ENCODE measurements around the gene ACER3.
"Not testable (repeated sequence)": the region's sequence is repeated elsewhere in the genome, so short reads cannot be mapped to it uniquely, and the experiment has no call there.

ACER3 gene

DNA sequence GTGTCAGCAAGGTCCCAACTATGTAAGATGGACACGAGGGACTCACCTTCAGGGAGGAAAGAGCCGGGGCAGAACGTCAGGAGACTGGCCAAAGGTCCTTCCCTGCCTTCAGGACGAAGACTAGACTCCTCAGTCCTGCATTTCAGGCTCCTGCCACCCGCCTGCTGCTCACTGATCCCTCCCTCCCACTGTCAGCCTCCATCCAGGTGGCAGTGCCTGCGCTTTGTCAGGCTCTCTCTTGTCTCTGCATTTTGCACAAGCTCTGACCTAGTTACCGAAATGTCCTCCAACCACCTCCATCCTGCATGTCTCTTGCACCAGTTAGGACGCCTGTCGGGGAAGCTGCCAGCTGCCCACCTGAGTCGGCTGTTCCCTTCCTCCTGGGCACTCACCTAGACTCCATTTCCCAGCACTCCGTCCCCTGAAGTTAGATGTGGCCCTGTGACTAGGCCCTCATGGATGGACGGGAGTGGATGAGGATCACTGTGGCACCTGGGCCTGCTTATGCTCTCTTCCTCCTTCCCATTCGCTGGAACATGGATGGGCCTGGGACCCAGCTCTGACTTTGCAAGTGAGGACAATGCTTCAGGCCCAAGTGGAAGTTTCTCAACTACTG is 181.5 kb downstream of the ACER3 start:
- no peak for DNase-seq

DNA sequence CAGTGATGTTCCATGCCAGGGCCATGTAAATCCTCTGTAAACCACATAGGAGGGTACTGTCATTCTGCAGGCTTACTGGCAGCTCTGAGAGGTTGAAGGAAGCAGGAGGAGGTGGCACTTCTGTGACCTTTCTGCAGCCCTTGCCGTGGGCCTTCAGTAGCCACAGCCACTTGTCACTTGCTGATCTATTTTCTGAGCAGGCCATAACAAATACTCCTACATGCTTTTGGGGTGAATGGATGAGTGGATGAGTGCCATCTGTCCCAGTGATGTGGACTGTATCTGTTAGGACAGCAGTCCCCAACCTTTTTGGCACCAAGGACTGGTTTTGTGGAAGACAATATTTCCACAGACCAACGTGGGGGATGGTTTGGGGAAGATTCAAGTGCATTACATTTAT is 183.6 kb downstream of the ACER3 start:
- no peak for DNase-seq

DNA sequence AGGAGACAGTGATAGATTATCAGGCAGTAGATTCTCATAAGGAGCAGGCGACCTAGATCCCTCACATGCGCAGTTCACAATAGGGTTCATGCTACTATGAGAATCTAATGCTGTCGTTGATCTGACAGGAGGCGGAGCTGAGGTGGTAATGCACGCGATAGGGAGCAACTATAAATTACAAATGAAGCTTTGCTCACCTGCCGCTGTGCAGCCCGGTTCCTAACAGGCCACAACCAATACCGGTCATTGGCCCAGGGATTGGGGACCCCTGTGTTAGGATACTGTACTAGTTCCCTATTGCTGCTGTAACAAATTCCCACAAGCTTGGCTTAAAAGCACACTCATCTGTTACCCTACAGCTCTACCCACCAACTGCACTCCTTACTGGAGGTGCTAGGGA is 184.2 kb downstream of the ACER3 start:
- no peak for DNase-seq

DNA sequence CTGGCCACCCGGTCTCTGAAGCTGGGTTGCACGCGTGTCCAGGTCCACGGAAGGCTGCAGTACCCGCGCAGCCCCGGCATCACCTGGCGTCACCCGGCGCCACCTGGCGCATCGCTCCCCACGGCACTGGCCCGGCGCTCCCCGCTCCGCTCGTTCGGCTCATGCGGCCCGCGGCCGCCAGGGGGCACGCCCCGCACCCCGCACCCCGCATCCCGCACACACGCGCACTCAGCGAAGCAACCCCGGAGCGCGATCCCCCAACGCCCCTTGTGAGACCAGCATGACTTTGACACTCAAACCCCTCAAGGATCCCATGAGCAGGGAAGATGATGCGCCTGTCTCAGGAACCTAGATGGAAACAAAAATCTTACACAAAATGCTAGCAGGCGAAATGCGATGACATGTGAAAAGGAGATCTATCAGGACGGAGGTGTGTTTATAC is 185.4 kb downstream of the ACER3 start:
- no peak for DNase-seq

DNA sequence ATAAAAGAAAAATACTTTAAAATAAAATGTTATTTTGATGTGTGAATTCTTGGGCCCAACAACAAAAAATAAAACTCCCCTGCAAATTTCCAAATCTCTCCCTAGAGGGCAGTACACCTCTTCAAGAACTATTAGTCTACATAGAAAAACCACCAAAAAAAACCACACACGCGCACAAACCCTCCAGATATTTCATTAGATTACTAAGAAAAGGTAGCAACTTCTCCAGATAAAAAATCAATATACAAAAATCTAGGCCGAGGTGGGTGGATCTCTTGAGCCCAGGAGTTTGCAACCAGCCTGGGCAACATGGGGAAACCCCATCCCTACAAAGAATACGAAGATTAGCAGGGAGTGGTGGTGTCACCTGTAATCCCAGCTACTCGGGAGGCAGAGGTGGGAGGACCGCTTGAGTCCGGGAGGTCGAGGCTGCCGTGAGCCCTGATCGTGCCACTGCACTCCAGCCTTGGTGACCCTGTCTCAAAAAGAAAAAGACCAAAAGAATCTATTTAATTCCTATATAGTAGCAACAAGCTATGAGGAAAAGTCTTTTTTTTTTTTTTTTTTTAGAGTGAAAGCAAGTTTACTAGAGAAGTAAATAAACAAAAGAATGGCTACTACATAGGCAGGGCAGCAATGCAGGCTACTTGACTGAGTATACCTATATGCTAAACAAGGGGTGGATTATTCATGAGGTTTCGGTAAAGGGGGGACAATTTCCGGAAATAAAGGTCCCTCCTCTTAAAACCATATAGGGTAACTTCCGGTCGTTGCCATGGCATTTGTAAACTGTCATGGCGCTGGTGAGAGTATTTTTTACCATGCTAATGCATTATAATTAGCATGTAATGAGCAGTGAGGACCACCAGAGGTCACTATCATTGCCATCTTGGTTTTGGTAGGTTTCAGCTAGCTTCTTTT is 186.5 kb downstream of the ACER3 start:
- DNase-seq: peak; percentile 94

DNA sequence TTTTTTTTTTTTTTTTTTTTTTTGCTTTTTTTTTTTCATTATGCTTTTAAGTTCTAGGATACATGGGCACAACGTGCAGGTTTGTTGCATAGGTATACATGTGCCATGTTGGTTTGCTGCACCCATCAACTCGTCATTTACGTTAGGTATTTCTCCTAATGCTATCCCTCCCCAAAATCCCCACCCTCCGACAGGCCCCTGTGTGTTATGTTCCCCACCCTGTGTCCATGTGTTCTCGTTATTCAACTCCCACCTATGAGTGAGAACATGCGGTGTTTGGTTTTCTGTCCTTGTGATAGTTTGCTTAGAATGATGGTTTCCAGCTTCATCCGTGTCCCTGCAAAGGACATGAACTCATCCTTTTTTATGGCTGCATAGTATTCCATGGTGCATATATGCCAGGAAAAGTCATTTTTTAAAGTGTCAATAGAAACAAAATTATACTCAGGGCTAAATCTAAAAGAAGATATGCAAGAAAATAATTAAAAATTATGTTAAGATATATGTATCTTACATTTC is 187.3 kb downstream of the ACER3 start:
- DNase-seq: not testable (repeated sequence)

DNA sequence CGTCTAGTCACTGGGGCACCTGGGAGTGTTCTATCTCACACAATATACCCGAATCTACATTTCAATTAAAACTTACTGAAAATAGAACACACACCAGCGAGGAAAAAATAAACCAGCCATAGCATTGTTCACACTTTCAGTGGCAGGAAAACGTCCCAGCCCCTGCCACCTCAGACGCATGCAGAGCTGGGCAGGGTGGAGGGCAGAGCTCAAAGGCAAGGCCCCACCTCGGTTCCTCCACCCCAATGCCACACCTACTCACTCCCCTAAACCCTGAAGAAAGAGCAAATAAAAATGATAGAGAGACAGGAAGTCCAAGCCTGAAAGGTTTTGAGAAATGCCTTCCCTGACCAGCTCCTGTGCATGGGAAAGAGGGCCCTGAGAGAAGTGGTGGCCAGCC is 188.3 kb downstream of the ACER3 start:
- DNase-seq: no peak

DNA sequence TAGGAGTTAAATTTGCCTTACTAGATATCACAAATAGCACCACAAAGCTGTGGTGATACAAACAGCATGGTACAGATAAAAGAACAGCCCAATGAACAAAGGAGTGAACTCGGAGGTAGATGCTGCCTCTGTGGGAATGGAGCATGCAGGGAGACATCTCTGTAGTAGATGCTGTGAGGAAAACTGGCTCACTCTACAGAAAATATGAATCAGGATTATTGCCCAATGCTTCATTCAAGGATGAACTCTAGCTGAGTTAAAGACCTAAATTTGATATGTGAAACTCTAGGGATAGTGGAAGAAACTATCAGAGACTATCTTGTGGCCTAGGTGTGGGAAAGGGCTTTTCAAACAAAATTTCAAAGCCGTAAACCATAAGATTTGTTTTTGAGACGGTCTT is 190.8 kb downstream of the ACER3 start:
- no peak for DNase-seq

DNA sequence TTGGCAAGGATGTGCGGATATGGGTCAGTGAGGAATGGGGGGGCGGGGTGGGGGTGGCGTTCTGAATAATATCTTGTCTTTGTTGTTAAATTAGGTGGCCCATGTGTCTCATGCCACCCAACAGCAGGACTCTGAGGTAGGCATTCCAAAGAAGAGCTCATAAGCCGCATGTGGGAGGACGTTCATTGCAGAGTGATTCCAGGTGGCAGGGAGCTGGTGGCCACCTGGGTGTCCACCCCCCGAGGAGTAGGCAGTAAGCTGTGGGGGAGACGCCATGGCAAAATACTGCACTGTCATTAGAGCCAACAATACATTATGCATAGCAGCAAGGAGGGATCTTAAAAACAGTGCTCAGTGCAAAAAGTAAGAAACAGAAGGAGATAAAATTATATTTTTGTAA is 191.8 kb downstream of the ACER3 start:
- DNase-seq: no peak

DNA sequence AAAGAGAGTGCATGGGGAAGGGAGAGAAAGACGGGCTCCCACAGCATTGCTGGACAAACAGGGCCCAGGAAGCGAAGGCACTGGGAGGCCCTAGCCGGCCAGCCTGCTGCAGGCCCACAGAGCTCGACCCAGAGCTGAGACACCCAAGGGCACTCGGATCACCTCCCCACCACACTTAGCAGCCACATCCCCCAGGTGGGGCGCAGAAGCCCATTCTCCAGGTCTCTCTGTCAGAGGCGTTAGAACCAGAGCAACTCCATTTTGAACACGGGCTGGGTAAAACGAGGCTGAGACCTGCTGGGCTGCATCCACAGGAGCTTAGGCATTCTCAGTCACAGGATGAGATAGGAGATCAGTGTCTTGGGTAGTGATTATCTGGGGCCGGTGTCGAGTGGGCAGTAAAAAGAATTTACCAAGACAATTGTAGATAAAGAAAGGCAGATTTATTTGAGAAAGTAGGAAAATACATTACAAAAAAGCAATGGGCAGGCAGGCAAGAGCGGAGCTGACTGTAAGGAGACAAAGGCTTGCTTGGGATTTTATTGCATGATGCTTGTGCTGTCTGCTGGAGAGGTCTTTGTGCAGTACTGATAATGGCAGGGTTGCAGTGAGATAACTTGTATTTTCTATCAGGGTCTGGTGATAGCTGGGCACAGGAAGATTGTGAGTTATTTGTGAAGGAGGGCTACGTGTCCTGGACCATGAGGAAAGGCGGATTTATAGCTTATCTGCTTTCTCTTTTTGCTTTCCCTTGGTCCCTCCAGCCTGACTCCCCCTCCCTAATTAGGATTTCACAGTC is 192.7 kb downstream of the ACER3 start:
- no peak for DNase-seq

DNA sequence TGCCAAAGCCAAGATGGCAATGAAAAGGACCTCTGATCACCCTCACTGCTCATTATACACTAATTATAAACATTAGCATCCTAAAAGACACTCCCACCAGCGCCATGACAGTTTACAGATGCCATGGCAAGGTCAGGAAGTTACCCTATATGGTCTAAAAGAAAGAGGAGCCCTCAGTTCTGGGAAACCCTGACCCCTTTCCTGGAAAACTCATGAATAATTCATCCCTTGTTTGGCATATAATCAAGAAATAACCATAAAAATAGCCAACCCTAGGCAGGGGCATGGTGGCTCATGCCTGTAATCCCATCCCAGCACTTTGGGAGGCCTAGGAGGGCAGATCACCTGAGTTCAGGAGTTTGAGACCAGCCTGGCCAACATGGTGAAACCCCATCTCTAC is 193.4 kb downstream of the ACER3 start:
- no peak for DNase-seq

DNA sequence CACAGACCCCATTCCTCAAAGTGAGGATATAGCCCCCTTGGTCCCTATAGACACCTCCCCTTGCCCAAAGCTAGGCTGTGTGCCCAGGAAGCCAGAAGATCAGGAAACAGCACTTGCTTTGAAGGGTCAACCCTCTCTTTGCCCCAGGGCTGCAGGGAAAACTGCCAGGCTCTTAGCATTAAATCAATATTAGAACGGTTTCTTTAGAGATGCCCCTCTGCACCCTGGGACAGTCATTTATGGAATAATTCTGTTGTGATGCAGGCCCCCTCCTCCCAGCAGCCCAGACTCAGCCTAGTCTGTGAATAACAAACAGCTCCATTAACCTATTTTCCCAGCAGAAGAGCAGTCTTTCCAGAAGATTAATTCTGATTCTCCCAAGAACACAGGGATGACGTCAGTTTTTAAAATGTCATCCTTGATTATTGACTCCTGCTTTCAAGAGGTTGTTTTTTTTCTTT is 194.4 kb downstream of the ACER3 start:
- no peak for DNase-seq

DNA sequence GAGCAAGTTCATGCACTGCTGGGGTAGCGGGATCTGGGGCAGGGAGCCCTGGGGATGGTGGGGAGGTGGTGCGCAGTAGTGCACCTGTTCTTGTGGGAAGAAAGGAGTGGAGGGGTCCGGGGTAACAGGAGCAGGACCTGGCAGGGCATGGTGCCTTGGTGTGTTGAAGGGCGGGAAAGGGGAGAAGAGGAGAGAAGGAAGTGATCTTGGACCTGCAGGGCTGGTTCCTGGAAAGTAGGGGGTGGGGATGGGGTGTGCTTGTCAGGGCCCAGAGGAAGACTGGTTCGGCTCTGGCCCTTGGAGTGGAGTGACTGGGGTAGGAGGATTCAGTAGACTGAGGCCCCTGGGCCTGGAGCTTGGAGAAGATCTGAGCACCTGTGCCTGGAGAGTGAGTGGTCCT is 195.2 kb downstream of the ACER3 start:
- DNase-seq: no peak

DNA sequence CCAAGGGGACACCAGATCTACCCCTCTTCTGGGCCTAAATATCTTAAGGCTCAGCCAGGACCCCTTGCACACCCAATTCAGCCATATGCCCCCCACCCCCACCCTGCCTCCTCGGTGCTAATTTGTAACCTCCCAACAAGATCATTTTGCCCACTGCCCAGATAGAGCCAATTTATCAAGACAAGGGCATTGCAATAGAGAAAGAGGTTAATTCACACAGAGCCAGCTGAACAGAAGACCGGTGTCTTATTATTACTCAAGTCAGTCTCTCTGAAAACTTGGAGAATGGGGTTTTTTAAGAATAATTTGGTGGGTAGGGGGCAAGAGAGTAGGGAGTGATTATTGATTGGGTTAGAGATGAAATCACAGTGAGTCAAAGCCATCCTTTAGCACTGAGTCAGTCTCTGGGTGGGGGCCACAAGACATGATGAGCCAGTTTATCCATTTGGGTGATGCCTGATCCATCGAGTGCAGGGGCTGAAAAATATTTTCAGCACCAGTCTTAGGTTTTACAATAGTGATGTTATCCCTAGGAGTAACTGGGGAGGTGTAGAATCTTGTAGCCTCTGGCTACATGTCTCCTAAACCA is 196.2 kb downstream of the ACER3 start:
- DNase-seq: no peak

DNA sequence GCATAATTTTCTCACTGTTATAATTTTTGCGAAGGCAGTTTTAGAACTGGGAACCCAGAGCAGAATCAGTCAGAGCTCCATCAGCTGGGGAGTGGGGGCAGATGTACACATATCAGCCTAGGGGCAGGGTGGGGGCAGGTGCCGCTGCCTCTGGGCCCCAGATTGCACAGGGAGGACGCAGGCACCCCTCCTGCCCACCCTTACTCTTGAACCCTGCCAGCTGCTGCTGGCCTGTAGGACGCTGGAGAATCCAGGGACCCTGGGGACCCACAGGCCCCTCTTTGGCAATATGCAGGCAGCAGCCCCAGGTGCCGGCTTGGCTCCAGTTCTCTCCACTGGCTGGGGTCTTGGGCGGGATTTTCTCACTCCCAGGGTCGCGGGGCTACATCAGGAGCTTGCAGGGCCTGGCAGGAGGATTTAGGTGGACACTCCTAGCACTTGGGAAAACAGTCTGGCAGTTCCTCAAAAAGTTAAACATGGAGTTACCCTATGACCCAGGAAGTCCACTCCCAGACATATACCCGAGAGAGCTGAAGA is 197.3 kb downstream of the ACER3 start:
- no peak for DNase-seq

DNA sequence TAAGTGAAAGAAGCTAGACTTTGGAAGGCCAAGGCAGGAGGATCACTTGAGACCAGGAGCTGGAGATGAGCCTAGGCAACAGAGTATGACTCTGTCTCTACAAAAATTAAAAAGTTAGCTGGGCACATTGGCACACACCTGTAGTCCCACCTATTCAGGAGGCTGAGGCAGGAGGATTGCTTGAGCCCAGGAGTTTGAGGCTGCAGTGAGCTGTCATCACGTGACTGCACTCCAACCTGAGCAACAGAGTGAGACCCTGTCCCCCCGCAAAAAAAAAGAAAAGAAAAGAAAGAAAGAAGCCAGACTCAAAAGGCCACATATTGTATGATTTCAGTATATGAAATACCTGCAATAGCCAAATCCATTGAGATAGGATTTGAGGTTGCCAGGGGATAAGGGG is 198.2 kb downstream of the ACER3 start:
- no peak for DNase-seq

DNA sequence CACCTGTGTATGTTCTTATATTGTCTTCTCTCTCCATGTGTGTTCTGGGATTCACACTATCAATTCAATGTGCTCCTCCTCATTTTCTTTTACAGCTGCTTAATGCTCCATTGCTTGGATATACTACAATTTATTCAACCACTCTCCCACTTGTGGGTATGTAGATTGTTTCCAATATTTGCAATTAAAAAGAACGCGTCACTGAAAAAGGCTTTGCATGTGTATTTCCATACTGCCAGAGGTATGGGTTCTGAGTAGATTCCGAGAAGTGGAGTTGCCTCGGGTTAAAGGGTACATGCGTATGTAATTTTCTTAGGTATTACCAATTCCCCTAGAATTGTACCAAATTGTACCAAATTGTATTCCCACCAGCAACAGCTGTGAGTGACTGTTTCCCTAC is 199.1 kb downstream of the ACER3 start:
- no peak for DNase-seq

DNA sequence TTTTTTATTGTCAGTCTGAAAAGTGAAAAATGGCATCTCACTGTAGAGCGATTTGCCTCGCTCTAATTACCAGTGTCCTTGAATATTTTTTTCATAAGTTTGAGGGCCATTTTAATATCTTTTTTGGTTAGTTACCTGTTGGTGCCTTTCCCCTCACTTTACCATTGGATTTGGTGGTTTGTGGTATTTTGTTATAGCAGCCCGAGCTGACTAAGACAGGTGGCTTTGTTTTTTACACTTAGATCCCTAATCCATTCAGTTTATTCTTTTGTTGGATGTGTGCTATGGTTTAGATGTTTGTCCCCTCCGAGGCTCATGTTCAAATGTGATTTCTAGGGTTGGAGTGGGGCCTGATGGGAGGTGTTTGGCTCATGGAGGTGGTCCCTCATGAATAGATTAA is 199.5 kb downstream of the ACER3 start:
- DNase-seq: no peak

DNA sequence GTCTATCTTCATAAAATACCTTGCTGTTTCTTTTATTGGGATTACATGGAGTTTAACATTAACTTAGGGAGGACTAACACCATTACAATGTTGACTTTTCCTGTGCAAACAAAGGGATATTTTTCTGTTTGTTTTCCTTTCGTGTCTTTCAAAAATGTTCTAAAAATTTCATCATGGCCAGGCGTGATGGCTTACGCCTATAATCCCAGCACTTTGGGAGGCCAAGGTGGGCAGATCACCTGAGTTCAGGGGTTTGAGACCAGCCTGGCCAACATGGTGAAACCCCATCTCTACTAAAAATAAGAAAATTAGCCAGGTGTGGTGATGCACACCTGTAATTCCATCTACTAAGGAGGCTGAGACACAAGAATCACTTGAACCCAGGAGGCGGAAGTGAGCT is 200.5 kb downstream of the ACER3 start:
- not testable (repeated sequence) for DNase-seq

DNA sequence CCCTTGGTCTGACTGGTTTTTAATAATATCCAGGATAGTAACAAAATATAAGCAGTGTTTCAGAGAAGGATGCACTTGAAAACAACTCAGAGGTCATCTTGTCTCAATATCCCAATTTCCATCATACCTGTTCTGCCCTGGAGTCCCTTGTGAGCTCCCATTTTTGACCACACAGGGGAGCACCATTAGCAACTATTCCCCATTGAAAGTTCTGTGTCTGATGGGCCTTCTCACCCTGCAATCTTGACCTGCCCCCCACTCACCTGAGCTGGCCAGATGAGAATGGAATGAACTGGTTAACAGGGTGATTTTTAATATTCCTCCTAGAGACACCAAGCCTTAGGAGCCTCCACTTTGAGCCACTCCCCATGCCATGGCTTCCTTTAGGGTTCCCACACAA is 202.2 kb downstream of the ACER3 start:
- DNase-seq: no peak

DNA sequence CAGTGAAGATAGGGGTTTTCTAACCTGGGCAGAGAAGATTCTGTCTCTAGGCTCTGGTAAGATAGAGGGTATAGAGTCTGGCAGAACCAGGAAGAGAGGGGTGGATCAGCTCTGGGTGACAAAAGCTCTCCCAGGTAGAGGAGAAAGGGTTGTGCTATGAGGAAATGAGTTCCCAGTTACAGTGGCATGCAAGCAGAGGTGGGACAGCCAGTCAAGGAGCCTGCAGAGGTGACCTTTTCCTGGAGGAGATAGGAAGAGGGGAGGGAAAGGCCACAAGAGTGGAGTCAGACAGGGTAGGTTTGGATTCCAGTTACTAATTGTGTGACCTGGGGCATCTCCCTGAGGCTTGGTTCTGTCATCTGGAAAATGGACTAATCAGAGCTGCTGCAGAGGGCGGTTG is 202.7 kb downstream of the ACER3 start:
- no peak for DNase-seq

DNA sequence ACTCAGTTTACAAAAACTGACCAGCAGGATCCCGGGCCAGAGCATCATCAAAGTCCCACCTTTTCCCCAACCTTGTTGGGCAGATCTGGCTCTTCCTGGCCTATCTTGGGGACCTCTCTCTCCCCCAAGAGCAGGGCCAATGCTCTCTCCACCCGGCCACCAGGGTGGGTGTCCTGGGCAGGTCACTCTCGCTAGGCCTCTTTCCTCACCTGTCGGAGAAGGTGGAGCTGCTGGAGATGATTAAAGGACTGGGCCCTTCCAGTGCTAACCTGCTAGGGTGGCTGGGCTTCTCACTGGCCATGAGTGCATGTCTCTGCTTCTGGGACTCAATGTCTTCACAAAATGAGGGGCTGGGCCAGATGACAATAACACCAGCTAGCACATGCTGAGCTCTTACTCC is 203.1 kb downstream of the ACER3 start:
- DNase-seq: no peak
